GF-D8 (cell line): ENCODE results near the gene CYP11A1.

Experiments
- DNase-seq: peaks from one replicate; lab custom pipeline; 2025; lab: John Stamatoyannopoulos, UW

CYP11A1 gene

DNA sequence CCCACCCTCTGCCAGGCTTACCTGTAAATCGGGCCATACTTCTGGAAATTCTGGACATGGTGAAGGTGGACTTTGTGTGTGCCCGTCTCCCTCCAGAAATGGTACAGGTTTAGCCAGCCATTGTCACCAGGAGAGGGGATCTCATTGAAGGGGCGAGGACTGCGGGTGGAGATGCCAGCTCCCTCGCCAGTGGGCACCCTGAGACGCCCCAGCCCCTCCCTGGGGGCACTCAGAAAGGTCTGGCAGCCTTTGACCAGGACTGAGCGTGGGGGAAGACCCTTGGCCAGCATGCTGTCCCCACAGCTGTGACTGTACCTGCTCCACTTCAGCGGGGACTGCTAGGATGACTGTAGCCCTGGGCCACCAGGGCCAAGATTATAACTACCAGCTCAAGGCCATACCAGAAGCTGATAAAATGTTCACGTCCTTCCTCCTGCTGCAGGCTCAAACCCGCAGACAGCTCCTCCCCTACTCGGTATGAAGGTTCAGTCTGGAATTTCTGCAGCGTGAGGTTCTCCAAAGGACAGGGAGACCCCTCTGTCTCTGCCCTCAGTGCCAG is at the start of gene CYP11A1:
TSS of gene CYP11A1 (minus strand) at position 351 of the 559 bp plus-strand sequence. CDS start at position 290, 61 bp downstream.
- DNase-seq, result no peak

DNA sequence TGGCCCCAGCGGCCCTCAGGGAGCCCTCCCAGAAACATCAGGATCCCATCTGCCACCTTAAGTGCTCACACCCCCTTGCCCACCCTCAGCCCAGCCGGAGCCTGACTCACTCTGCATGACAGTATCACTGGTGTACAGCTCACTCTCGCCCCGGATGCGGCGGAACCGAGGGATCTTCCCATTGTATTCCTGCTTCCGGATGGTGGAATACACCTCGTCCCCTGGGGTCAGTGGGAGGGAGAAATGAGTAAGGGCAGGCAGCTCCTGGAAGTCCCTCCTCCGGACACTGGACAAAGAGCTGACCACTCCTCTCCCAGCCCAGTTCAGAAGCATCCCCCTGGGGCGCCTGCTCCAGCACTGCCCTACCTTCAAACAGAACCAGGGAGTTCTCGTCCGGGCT is 49.8 kb upstream of the CYP11A1 start:
- DNase-seq, result no peak

DNA sequence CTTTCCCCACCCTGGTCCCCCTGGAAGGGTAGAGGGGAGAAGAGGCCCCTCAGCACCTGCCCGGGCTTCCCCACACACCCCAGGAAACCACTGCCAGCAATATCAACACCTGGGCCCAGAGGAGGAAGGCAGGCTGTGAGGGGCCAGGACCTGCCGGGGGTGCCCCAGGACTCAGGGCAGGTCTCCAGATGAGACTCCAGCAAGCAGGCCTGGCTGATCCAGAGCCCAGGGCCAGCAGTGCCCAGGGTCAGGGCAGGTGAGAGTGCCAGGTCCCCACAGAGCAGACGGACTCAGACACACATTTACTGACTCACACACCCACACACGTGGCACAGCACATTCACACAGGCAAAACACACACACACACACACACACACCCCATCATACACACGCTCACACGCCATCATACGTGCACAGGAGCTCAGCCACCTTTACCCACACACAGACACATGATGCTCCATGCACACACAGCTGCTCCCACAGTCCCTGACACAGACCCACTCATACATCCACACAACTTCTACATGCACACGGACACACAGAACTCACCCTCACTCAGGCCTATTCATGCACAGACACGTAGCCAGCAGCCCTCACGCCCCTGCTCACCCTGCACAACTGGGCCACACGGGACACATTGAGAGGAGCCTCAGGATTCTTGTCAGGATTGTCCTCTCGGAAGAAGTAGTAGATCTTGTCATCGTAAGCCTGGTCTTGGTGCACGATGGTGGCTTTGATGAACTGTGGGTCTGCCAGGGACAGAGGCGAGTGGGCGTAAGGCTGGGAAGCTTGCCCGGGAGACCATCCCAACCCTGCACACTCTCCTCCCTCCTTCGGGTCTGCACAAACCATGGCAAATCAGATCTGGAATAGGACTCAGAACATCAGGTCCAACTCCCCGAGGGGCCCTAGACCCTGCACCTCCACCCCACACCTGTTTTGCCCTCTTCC is 48.8 kb upstream of the CYP11A1 start:
- DNase-seq, result no peak

DNA sequence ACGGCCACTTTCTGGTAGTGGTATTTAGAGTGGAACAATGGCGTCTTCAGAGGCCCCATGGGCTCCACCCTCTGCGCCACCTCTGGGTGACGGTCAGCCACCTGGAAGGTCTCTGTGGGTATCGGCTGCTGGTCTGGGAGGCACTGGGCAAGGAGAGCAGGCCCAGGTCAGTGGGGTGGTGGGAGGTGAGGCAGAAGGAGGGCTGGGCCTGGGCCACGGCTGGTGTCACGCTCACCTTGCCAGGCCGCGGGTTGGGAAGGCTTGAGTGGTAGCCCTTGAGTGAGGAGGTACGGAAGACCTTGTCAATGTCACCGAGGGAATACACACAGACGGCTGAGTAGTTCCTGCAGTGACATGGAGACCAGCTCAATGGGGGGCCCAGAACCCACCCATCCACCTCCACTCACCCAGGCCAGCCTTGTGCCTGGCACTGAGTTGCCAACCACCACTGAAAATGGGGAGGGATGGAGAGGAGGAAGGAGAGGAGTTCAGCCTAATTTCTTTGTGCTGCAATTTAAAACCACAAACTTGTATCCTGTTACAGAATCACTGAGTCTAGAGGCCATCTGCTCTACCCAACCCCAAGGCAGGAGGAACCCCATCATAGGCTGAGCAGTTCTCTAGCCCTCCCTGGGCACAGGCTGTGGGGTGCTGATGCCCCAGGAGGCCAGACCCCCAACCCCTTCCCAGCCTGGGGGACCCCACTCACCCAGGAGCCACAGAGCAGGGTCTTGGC is 47.3 kb upstream of the CYP11A1 start:
- DNase-seq, result peak; percentile 48

DNA sequence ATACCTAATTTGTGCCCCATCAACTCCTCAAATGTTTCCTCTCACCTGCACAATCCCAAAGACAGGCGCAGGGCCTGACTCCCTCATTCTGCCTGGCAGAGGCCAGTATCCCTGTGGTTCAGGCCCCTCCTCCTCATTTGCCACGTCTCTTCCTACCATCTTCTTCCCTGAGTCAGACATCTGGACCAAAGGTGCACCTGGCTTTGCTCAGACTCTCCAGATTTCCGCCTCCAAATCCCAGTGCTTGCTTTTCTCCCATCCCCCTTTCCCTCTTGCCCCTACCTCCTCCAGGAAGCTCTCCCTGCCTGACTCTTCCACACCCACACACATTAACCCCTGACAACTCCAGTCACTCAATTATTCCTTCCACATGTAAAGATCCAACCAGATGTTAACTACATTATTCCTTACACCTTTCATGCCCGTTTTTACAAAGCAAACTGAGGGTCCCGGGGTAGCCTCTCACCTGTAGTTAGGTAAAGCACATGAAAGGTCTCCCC is 46.7 kb upstream of the CYP11A1 start:
- DNase-seq, result no peak

DNA sequence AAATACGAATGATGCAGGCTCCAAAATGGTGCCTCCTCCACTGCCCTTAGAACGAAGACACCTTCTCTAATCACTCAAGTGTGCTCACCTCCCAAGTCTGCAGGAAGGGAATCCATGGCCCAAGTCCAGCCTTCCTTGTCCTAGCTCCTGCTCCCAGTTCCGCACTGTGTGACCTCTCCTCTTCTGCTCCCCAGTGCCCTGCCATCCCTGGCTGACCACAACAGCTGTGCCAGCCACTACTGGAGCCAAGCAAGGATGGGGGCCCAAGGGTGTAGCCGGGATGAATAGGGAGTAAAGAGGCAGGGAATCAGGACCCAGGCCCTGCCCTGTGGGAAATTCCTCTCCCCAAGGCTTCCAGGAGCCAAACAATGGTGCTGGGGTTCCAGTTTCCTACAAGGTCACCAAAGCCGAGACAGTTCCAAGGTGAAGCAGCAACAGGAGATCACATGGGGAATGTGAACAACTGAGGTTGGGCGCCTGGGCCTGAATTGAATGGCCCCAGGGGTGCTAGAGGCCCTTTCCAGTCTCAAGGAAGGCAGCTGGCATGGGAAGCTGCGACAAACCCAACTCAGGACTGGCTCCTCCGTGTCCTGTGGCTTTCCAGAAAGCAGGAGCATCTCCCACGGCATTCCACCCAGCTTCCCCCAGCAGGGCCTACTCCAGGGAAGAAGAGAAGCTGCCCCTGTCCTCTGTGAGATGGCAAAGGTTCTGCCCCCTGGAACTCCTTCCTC is 46.1 kb upstream of the CYP11A1 start:
- no peak for DNase-seq

DNA sequence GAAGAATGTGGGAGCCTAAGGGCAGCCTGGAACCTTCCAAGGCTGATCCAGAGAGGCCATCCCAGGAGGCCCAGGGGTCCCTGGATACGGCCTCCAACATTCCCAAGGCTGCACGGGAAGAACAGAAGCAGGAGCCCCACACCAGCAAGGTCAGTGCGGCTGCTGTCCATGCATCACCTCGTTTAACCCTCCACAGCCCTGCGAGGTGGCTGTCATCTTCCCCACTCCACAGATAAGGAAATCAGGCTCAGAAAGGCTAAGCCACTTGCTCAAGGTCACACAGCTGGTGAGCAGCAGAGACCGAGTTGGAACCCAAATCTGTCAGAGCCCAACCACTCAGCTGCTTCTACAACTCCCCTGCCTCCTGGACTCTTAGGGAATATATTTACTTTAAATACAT is 44.7 kb upstream of the CYP11A1 start:
- no peak for DNase-seq

DNA sequence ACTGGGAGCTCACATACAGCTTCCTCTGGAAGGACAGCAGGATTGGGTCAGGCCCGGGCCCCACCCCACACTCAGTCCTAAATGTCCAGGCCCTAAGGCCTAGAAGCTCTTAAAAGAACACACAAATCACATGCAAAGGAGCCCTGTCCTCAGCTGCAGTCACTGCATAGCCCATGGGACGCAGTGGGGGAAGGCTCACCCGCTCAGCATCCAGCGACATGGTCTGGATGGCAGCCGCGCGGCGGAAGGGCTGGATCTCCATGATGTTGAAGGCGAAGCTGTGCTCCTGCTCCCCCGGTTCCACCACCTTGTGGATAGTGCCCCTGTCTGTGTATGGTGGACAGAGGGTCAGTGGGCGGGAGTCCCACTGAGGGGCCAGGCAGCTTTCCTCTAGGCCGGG is 44.2 kb upstream of the CYP11A1 start:
- DNase-seq, result no peak

DNA sequence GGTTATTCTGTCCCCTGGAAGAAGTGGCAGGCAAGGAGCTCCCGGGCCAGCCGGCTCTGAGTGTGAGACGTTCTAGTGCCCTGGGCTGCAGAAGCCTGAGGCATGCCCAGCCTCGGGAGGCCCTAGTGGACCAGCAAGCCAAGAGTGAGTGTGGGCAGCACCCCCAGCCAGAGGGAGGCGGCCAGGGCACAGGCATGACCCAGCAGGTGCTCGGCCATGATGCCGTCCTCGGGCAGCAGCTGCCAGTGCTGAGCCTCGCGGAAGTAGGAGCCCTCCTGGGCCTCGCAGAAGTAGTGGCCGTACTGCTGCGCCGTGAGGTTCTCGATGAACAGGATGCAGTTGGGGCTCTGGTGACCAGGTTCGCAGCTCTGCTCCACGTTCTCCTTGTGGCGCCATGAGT is 43.1 kb upstream of the CYP11A1 start:
- no peak for DNase-seq

DNA sequence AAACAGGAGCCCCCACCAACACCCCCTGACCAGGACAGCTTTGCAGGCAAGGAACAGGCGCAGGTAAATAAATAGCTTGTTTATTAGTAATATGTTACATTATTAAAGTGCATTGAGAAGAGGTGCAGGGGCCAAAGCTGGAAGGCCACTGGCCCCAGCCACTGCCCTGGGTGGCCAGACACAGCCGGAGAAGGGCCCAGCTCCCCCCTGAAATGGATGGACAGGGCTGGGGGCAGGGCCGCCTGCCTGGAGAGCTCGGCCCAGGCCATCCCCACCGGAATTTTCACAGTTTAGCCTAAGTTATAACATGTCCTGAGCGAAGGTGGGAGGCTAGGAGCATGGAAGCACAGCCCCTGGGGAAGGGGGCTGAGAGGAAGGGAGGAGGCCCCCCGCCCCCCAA is 41.8 kb upstream of the CYP11A1 start:
- DNase-seq, result no peak

DNA sequence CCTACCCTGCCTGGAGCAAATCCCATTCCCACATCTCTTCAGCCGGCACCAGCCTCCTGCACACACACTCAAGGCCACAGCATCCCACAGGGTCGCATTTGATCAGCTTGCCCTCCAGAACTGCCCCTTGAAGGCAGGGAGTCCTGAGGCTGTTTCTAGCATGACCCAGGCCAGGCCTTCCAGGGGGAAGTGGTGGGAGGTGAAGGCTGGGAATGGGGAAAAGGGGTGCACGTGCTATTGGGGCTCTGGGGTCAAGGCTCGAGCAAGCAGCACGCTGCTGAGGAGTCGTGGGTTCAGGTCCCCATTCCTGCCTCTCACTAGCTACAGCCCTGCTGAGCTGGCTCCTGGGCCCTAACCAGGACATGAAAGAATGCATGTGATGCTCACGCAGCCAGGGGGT is 41.4 kb upstream of the CYP11A1 start:
- no peak for DNase-seq

DNA sequence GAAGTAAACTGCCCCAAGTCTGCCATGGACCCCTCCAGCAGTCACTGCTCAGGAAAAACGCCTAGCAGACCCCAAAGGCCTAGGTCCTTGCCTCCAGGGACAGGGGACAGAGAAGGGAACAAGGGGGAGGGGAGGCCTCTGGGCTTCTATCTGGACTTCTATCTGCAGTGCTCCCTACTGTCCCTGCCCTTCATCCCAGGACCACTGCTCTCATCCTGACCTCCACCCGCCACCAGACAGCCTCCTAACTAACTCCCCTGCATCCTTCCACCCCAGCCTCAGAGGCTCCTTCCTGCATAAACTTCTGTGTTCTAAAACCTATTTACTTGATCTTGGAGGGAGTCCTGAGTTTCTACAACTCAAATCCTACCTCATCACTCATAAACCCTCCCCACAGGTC is 40.9 kb upstream of the CYP11A1 start:
- no peak for DNase-seq

DNA sequence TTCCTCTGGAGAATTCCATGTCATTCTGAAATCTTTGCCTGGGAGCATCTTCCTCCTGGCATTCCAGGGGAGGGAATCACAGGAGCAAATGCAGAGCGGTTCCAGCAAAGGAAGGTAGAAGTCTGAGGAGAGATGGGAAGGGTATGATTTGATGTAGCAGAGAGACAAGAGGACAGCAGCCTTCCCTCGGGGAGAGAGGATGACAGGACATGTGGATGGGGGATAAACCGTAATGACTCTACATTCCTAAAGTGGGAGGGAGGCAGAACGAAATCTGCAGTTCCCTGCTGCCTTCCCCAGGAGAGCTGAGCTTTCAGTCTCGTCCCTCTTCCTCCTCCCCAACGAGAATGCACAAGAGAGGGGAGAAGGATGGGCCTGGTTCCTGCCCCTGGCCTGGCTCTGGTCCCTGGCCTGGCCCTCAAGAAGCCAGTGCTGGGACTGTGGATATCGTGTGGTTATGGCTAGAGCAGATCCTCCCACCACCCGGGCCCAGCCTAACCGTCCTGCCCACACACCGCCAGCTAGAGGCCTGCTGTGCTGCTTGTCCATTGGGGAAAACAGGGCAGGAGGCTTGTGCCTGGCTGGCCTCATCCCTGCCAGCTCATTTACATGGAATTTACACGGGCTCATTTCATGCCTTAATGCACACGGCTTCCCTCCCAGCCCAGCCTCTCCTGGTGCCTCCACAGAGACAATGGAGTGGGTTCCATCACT is 39.7 kb upstream of the CYP11A1 start:
- no peak for DNase-seq

DNA sequence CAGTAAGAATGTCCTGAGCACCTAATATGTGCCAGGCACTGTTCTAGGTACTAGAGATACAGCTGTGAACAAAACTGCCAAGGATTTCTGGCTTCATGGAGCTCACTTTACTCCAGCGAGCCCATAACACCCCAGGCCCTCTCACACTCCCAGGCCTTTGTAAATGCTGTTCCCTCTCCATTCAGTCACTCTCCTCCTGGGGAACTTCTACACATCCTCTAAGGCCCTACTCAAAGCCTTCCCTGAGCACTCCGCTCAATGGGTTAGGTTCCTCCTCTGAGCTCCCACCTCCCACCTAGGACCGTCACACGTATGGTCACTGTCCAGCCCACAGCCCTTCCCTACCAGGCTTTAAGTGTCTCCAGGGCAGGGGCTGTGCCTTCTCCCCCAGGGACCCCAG is 39.1 kb upstream of the CYP11A1 start:
- DNase-seq, result no peak

DNA sequence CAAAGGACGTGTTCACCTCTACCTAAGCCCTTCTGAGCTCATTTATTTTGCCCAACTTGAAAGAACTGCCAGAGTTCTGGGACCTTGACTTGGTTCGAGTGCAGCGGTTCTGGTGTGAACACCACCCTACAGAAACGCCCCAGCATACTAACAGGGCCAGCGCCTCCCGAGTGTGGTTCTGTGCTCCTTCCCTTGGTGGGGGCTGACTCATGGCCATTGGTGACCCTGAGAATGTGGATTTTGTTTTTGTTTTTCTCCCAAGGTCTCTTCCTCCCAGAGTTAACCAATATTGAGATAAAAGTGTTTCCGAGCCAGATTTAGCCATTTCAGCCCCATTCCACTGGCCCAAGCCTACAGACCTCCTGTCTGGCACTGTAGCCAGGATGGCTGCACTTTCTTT is 38.4 kb upstream of the CYP11A1 start:
- DNase-seq, result no peak

DNA sequence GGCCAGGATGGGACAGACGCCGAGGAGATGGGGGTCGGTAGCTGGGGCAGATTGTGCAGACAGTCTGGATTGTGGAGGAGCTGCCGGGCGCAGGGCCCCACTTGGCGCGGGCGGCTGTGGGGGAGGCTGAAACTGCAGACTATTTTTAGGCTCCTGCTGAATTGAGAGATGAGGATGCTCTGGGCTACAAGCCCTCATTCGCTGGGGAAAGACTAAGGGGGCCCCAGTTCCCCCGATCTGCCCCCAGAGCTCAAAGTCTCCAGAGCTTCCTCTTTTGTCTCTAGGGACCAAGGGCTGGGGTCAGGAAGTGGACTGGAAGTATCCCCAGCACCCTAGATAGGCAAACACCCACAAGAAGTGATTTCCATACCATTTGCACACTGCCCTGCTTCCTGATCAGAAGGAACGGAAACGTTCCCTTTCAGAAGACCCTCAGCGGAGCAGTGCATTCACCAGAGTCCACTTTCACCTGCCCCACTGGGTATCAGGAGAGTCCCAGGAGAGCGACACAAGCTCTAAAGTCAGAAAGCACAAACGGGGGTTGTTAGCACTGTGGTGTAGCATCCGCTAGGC is 36.6 kb upstream of the CYP11A1 start:
- peak; percentile 76 for DNase-seq

DNA sequence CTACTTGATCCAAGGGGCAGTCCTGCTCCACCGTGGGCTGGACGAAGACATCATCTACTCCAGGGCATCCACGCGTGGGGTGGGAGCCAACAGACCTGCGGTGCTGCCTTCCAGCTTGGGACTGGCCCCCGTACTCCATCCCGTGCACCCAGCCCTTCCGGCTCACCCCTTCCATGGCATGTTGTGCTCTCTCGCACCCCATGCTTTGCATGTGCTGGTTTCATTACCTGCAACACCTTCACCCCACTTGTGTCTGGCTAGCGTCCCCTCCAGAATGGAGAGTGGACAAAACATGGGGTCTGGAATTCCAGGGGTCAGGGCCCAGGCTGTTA is 36.1 kb upstream of the CYP11A1 start:
- no peak for DNase-seq

DNA sequence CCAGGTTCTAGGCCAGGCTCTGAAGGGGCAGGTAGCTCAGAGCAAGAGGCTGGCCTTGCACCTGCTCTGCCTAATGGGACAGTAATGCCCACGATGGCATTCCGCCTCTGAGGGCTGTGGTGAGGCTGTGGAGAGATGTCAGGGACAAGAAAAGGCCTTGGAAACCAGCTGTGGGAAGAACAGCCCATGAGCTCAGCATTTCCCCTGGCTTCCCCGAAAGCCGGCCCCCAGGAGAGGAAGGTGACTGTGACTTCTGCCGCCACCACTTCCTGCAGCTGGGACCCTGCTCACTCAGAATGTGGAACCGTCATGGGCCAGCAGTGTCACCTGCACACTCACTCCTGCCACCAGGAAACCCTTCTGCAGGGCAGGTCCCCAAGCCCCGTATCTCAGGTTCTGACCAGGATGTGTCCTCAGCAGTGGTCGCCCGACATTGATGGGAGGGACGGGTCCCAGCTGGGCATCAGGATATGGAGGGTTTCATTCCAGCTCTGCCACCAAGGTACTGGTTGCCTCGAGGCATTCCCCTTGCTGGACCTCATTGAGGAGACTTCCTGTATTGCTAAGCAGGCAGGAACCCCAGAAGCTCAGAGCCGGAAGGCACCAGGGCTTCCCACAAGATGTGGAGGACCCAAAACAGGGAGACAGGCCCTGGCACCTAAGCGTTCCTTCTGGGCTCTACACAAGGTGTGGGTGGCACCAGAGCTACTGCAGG is 35.6 kb upstream of the CYP11A1 start:
- peak; percentile 84 for DNase-seq

DNA sequence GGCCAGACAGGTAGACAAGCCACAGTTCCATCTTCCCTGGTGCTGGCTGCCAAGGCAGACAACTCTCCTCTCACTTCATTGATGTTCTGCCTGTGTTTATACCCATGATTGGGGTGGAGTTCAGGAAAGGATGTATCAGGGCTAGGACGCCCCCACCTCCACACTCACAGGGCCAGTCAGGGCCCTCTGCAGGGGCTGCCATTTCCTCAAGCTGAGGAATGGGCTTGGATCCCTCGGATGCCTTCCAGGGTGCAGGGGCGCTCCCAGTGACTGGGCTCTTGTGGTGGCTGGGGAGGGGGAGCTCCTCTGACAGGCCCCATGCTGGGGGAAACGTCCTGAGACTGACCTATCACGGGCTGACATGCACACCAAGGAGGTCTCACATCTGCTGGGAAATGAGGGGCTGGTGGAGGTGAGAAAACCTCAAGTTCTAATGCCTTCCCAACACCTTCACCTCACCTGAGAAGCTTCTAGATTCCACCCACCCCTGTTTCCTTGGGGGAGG is 34.9 kb upstream of the CYP11A1 start:
- no peak for DNase-seq
